Duodenal mucosa (tissue), 2 donors: ENCODE measurements around the gene RAB31.

Experiments
- H3K27ac ChIP-seq: one replicate; pipeline ENCODE4 v1.7.0; 2013; ENCODE audit warnings: low read depth, low read length
- H3K27me3 ChIP-seq, 2 donors: one replicate each; pipeline ENCODE4 v1.7.0; 2013; ENCODE audit warnings: low read length in 2 of 2, control low read depth in 1 of 2; ENCODE audit not compliant: insufficient read depth in 2 of 2, control insufficient read depth in 1 of 2
- H3K36me3 ChIP-seq, 2 donors: one replicate each; pipeline ENCODE4 v1.7.0; 2013; ENCODE audit warnings: low read length in 2 of 2, control low read depth in 1 of 2; ENCODE audit not compliant: insufficient read depth in 2 of 2, control insufficient read depth in 1 of 2
- H3K4me1 ChIP-seq, 2 donors: one replicate each; pipeline ENCODE4 v1.7.0; 2013; ENCODE audit warnings: low read length in 2 of 2, control low read depth in 1 of 2; ENCODE audit not compliant: insufficient read depth in 2 of 2, control insufficient read depth in 1 of 2
- H3K4me3 ChIP-seq, 2 donors: one replicate each; pipeline ENCODE4 v1.7.0; 2013; ENCODE audit warnings: low read length in 2 of 2, low read depth in 1 of 2
- H3K9ac ChIP-seq, 2 donors: one replicate each; pipeline ENCODE4 v1.7.0; 2013; ENCODE audit warnings: low read length in 2 of 2, low read depth in 1 of 2
- H3K9me3 ChIP-seq, 2 donors: one replicate each; pipeline ENCODE4 v1.7.0; 2013; ENCODE audit warnings: low read length in 2 of 2, control low read depth in 1 of 2; ENCODE audit not compliant: control insufficient read depth in 1 of 2

RAB31 gene

GRCh38 chr18:9736286-9736835 lies 28.3 kb downstream of the RAB31 start:
- no peaks in the 10 kb centered on the region for H3K36me3 ChIP-seq
- no peak overlapping the region for H3K9ac ChIP-seq
- H3K27ac ChIP-seq, result no peak overlapping the region
- no peak overlapping the region for H3K4me3 ChIP-seq
- H3K27me3 ChIP-seq, result no peaks in the 10 kb centered on the region
- H3K9me3 ChIP-seq, result no peaks in the 10 kb centered on the region
- peaks cover 28 to 30% of the 10 kb centered on the region in 2 donors for H3K4me1 ChIP-seq

GRCh38 chr18:9737006-9737405 lies 28.9 kb downstream of the RAB31 start:
- peaks cover 28 to 30% of the 10 kb centered on the region in 2 donors for H3K4me1 ChIP-seq
- H3K27me3 ChIP-seq, result no peaks in the 10 kb centered on the region
- H3K36me3 ChIP-seq, result no peaks in the 10 kb centered on the region
- no peak overlapping the region for H3K9ac ChIP-seq
- peak overlapping the region in 1 of 2 donors; percentile 40 for H3K4me3 ChIP-seq
- H3K9me3 ChIP-seq, result no peaks in the 10 kb centered on the region
- H3K27ac ChIP-seq, result no peak overlapping the region

GRCh38 chr18:9737472-9738121 lies 29.5 kb downstream of the RAB31 start:
- Histone ChIP-seq H3K36me3 (no peaks in the 10 kb centered on the region), H3K9ac (no peak overlapping the region), H3K27ac (no peak overlapping the region), H3K4me3 (peak overlapping the region in 1 of 2 donors; percentile 40), H3K4me1 (peaks cover 28 to 30% of the 10 kb centered on the region in 2 donors), H3K27me3 (no peaks in the 10 kb centered on the region), H3K9me3 (no peaks in the 10 kb centered on the region)

DNA sequence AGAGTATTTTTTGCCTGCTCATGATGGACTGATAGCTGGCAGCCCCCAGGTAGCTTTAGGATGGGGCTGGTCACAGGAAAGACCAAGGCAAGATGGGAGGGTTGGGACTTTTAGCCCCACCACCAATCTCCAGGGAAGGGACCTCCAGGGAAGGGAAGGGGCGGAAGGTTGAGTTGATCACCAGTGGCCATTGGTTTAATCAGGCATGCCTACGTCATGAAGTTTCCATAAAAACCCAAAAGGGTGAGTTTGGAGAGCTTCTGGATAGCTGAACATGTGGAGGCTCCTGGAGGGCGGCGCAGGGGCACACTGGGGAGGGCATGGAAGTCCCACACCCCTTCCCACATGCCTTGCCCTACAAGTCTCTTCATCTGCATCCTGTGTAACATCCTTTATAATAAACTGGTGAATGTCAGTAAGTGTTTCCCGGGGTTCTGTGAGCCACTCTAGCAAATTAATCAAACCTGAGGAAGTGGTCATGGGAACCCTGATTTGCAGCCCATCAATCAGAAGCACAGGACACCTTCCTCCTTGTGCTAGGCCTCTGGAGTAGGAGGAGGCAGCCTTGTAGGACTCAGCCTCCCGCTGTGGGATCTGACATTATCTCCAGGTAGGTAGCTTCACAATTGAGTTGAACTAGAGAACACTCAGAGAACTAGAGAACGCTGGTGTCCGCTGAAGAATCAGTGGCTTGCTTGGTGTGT lies 30.3 kb downstream of the RAB31 start:
- Histone ChIP-seq H3K9ac (no peak overlapping the region), H3K4me1 (peaks cover 28% of the 10 kb centered on the region in 2 donors), H3K27ac (no peak overlapping the region), H3K36me3 (no peaks in the 10 kb centered on the region), H3K9me3 (no peaks in the 10 kb centered on the region), H3K4me3 (no peak overlapping the region), H3K27me3 (no peaks in the 10 kb centered on the region)

GRCh38 chr18:9739516-9739915 lies 31.4 kb downstream of the RAB31 start:
- H3K4me1 ChIP-seq, result peaks cover 27 to 32% of the 10 kb centered on the region in 2 donors
- no peaks in the 10 kb centered on the region for H3K9me3 ChIP-seq

GRCh38 chr18:9740071-9740470 lies 32.0 kb downstream of the RAB31 start:
- no peak overlapping the region for H3K9ac ChIP-seq
- peaks cover 21 to 30% of the 10 kb centered on the region in 2 donors for H3K4me1 ChIP-seq
- no peaks in the 10 kb centered on the region for H3K27me3 ChIP-seq
- H3K9me3 ChIP-seq, result no peaks in the 10 kb centered on the region
- no peak overlapping the region for H3K27ac ChIP-seq
- H3K36me3 ChIP-seq, result no peaks in the 10 kb centered on the region
- H3K4me3 ChIP-seq, result no peak overlapping the region

More at GRCh38 chr18:9739516-9739915, 31.4 kb downstream of the RAB31 start:
- Histone ChIP-seq H3K36me3 (no peaks in the 10 kb centered on the region), H3K27me3 (no peaks in the 10 kb centered on the region), H3K4me3 (no peak overlapping the region), H3K9ac (no peak overlapping the region), H3K27ac (no peak overlapping the region)

DNA sequence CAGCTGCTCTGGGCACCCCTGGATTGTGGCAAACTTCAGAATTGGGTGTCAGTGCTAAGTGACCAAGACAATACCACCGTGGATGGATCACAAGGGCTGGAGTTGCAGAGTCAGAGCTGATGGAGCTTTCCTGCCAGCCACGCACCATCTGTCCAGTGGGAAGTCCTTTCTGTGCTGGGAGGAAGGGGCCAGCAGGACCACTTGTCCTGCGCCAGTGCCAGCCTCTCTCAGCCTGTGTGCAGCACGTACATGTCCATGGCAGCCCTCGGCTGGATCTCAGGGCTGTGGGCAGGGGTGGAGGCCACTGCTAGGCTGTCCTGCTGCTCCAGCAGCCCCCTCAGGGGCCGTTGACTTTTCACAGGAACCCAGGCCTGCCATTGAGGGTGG lies 33.3 kb downstream of the RAB31 start:
- no peaks in the 10 kb centered on the region for H3K27me3 ChIP-seq
- H3K4me3 ChIP-seq, result no peak overlapping the region
- H3K9ac ChIP-seq, result no peak overlapping the region
- no peaks in the 10 kb centered on the region for H3K9me3 ChIP-seq
- H3K27ac ChIP-seq, result no peak overlapping the region
- H3K36me3 ChIP-seq, result no peaks in the 10 kb centered on the region
- H3K4me1 ChIP-seq, result peaks cover 13 to 21% of the 10 kb centered on the region in 2 donors

DNA sequence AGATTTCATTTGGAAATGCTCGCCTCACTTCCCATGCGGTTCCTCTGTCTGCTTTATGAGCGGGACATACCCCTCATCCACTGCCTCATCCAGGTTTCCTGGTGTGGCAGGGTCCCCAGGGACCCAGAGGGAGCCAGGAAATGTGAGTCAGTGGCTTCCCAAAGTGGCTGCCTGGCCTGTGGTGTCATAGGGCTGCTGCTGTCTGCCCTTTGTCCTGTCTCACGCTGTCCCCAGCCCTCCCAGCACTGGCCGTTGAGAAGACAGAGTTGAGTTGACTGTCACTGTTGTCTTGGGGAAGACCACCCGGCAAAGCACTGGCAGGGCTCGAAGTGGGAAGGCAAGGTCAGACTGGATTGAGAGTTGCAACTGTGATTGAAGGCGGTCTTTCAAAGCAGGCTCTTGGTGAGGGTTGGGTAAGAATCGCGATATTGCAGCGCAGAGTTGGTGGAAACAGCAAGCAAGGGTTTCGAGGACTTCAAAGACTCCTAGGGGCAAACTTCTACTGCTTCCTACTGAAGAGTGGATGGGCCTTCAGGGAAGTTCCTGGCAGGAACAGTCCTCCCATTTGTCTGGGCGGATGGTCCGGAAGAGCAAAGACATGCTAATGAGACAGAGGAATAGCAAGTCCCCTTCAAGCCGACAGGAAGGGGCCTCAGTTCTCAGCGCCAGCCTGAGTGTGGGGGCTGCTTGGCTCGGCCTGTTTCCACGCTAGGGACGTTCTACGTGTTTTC lies 33.9 kb downstream of the RAB31 start:
- Histone ChIP-seq H3K27me3 (no peaks in the 10 kb centered on the region), H3K36me3 (no peaks in the 10 kb centered on the region), H3K9ac (no peak overlapping the region), H3K4me1 (peaks cover 12 to 21% of the 10 kb centered on the region in 2 donors), H3K27ac (no peak overlapping the region), H3K9me3 (no peaks in the 10 kb centered on the region), H3K4me3 (no peak overlapping the region)

DNA sequence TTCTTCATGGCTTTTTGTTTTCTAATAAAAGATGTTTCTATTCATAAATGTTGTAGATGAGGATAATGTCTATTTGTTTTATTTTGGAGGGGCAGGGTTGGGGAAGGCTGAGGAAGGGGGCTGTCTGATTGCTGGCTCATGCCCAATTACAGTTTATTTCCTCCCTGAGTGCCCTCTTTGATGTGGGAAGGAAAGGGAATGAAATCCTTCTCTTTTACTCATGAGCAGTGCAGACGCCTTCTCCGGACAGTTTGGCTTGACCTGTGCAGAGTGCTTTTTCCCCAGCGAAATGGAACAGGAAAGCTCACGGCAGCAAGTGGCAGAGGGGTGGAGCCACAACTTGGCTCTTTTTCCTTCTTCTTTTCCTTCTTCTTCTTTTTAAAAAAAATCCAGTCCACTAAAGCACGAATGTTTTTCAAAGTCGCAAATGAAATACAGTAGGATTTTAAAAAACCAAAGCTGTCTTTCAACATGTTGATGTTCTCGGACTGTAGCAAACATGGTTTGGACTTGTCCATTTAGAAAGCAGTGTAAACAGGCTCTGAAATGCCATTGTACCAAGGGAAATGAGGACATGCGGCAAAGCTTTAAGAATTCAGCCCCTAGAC lies 34.5 kb downstream of the RAB31 start:
- Histone ChIP-seq H3K27me3 (no peaks in the 10 kb centered on the region), H3K9me3 (no peaks in the 10 kb centered on the region), H3K9ac (no peak overlapping the region), H3K4me3 (no peak overlapping the region), H3K4me1 (peaks cover 6 to 18% of the 10 kb centered on the region in 2 donors), H3K36me3 (no peaks in the 10 kb centered on the region), H3K27ac (no peak overlapping the region)
